ENCODE data around the gene HOXB1. TPM values are rescaled to one million over a fixed set of nuclear protein-coding genes. Genes with fewer than 3 reads are reported as not detected.

The HOXB1 gene
- total RNA-seq, 1 donor from 2014 or later: not detected

- DNase-seq (ENCODE audit: low spot score): peak; percentile 63
- Mint-ChIP-seq H3K4me1 (ENCODE audit: unreplicated experiment) (peaks cover 36% of the 10 kb centered on the region), H3K27ac (ENCODE audit: unreplicated experiment) (no peak overlapping the region), H3K4me3 (ENCODE audit: unreplicated experiment) (no peak overlapping the region), H3K9me3 (ENCODE audit: unreplicated experiment) (no peaks in the 10 kb centered on the region), H3K36me3 (ENCODE audit: low read depth, unreplicated experiment) (no peaks in the 10 kb centered on the region), H3K27me3 (ENCODE audit: unreplicated experiment) (no peaks in the 10 kb centered on the region)
- TF ChIP-seq CTCF (IDR thresholded peaks at IDR 0.05; ENCODE audit: unreplicated experiment): peak; percentile 62
These were observed 38.2 kb downstream of the HOXB1 start for GRCh38 chr17:48492401-48493298.

- H3K27ac Mint-ChIP-seq (ENCODE audit: unreplicated experiment): no peak overlapping the region
- H3K36me3 Mint-ChIP-seq (ENCODE audit: low read depth, unreplicated experiment): no peaks in the 10 kb centered on the region
- H3K9me3 Mint-ChIP-seq (ENCODE audit: unreplicated experiment): no peaks in the 10 kb centered on the region
- TF ChIP-seq CTCF (IDR thresholded peaks at IDR 0.05; ENCODE audit: unreplicated experiment): no peak
- H3K27me3 Mint-ChIP-seq (ENCODE audit: unreplicated experiment): no peaks in the 10 kb centered on the region
- no peak overlapping the region for H3K4me3 Mint-ChIP-seq (ENCODE audit: unreplicated experiment)
- H3K4me1 Mint-ChIP-seq (ENCODE audit: unreplicated experiment): peaks cover 28% of the 10 kb centered on the region
- no peak for DNase-seq (ENCODE audit: low spot score)
These were observed 39.1 kb downstream of the HOXB1 start for GRCh38 chr17:48491527-48492273.

- no peaks in the 10 kb centered on the region for H3K27me3 Mint-ChIP-seq (ENCODE audit: unreplicated experiment)
- peaks cover 27% of the 10 kb centered on the region for H3K4me1 Mint-ChIP-seq (ENCODE audit: unreplicated experiment)
- no peak overlapping the region for H3K27ac Mint-ChIP-seq (ENCODE audit: unreplicated experiment)
- TF ChIP-seq CTCF (IDR thresholded peaks at IDR 0.05; ENCODE audit: unreplicated experiment): no peak
- no peak for DNase-seq (ENCODE audit: low spot score)
- no peaks in the 10 kb centered on the region for H3K36me3 Mint-ChIP-seq (ENCODE audit: low read depth, unreplicated experiment)
- H3K9me3 Mint-ChIP-seq (ENCODE audit: unreplicated experiment): no peaks in the 10 kb centered on the region
- no peak overlapping the region for H3K4me3 Mint-ChIP-seq (ENCODE audit: unreplicated experiment)
These were observed 40.3 kb downstream of the HOXB1 start for GRCh38 chr17:48490451-48490892.

- no peak for DNase-seq (ENCODE audit: low spot score)
- Mint-ChIP-seq H3K4me1 (ENCODE audit: unreplicated experiment) (peaks cover 27% of the 10 kb centered on the region), H3K27ac (ENCODE audit: unreplicated experiment) (no peak overlapping the region), H3K4me3 (ENCODE audit: unreplicated experiment) (no peak overlapping the region), H3K9me3 (ENCODE audit: unreplicated experiment) (no peaks in the 10 kb centered on the region), H3K27me3 (ENCODE audit: unreplicated experiment) (peaks cover 1% of the 10 kb centered on the region), H3K36me3 (ENCODE audit: low read depth, unreplicated experiment) (no peaks in the 10 kb centered on the region)
- no peak for TF ChIP-seq CTCF (IDR thresholded peaks at IDR 0.05; ENCODE audit: unreplicated experiment)
These were observed 41.0 kb downstream of the HOXB1 start for GRCh38 chr17:48489781-48490180.
